Measurements from ENCODE around the gene POLR1C.
"Not testable (repeated sequence)": the region's sequence is repeated elsewhere in the genome, so short reads cannot be mapped to it uniquely, and the experiment has no call there.

POLR1C gene, protein sequence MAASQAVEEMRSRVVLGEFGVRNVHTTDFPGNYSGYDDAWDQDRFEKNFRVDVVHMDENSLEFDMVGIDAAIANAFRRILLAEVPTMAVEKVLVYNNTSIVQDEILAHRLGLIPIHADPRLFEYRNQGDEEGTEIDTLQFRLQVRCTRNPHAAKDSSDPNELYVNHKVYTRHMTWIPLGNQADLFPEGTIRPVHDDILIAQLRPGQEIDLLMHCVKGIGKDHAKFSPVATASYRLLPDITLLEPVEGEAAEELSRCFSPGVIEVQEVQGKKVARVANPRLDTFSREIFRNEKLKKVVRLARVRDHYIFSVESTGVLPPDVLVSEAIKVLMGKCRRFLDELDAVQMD
- 3.4 to 19.8 (median 9.5) reads per million in 17 experiments for total RNA-seq

DNA sequence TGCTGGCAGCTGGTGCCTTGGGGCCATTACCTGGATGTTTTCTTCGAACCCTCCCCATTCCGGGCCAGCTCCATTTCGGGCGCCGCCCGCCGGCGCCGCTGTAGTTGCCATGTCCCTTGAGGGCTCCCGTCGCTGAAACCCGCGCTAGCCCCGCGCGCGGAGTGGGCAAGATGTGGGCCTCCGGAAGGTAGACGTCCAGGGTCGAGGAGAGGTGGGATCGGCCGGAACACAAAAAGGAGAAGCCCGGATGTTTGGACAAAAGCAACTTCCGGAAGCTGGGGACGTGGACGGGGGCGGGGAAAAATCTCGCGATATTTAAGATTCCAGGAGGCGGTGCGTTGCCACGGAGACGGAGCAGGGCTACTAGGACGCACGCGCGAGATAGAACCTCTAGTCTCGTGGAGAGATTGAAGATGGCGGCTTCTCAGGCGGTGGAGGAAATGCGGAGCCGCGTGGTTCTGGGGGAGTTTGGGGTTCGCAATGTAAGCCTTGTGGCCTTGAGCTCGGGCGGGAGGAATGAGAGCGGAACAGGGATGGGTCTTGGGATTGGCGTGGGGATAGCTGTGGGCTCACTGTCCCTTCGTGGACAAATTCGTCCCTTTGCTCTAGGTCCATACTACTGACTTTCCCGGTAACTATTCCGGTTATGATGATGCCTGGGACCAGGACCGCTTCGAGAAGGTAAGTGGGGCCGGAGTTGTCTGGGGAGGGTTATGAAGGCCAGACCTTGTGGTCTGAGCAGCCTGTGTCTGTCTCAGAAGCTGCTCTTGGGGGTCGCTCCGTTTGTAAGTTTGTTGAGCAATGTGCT, at the start of gene POLR1C, which contains the start of gene YIPF3:
Gene POLR1C (plus strand): TSS at position 393 of the 808 bp plus-strand sequence. CDS start 21 bp downstream, at position 414.
Gene YIPF3 (minus strand): TSS at position 230 of the 808 bp plus-strand sequence. CDS start 119 bp downstream, at position 111.
- DNase-seq = peak; percentile 98 to 100 (median 99)

- DNase-seq = not testable (repeated sequence)
Observed at GRCh38 chr6:43467265-43467664, 49.6 kb upstream of the POLR1C start.

DNA sequence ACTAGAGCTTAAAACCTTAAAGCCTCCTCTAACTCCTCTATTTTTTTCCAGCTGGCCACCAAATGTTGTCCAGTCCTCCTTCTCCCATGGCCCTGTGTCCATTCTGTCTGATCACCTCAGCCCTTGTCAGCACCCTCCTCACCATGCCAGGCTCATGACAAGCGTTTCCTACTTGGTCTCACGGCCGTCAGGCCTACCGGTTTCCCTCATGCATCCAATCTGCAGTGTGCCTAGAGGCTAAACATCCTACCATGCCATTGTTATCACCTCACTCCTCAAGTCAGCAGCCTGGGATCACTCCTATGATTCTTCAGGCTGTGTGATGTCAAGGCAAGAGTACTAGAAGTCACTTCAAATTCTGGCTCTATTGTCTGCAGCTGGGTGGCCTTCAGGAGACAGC, 49.1 kb upstream of the POLR1C start:
- DNase-seq = no peak

GRCh38 chr6:43468240-43468639, 48.6 kb upstream of the POLR1C start:
- no peak for DNase-seq

DNA sequence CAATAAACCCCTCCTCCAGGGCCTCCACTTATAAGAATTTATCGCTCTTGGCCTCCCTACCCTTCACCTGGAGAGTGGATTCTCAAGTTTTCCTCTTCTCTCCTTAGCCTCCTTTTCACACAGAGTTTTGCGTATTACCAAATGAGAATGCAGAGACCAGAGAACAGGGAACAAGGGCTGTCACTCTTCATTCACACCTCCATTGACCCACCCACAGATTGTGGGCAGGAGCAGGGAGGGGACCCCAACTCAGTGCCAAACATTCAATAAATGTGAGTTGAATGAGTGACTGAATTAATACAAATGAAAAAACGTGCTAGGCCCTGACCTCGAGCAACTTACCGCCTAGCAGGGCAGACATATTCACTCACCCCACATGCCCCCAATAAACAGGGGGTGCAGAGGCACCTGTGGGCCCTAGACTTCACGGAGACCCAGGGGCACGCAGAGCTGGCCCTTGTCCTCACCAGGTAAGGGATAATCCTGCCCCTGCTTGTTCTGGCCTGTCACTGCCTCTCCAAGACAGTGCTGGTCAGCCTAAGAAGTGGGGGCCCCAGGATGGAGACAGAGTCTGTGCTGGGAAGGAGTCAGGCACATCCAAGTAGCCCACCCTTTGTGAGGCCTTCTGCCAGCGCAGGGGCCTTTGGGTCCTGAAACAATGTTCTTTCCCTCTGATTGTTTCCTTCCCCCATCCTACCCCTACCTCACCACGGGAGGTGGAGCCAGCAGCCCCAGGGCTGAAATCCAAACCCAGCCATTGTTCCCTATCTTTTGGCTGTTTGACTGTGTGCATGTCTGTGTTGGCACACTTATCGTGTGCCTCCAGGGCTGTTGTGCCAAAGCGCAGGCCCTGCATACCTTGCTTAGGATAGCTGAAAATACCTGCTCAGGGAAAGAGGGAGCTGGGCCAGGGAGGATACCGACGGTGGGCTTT, 47.9 kb upstream of the POLR1C start:
- DNase-seq = no peak

- DNase-seq = no peak
Observed at GRCh38 chr6:43469947-43470346, 46.9 kb upstream of the POLR1C start.

GRCh38 chr6:43471399-43471798, 45.5 kb upstream of the POLR1C start:
- DNase-seq = no peak

DNA sequence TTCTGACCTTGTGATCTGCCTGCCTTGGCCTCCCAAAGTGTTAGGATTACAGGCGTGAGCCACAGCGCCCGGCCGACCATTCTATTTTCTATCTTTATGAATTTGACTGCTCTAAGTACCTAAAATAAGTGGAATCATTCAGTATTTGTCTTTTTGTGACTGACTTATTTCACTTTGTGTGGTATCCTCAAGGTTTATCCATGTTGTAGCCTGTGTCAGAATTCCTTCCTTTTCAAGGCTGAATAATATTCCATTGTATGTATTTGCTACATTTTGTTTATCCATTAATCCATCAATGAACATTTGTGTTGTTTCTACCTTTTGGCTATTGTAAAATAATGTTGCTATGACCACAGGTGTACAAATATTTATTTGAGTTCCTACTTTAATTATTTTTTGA, 44.4 kb upstream of the POLR1C start:
- DNase-seq = no peak

- DNase-seq = no peak
Observed at GRCh38 chr6:43475516-43475915, 41.4 kb upstream of the POLR1C start.

GRCh38 chr6:43476746-43477145, 40.1 kb upstream of the POLR1C start:
- DNase-seq = no peak

DNA sequence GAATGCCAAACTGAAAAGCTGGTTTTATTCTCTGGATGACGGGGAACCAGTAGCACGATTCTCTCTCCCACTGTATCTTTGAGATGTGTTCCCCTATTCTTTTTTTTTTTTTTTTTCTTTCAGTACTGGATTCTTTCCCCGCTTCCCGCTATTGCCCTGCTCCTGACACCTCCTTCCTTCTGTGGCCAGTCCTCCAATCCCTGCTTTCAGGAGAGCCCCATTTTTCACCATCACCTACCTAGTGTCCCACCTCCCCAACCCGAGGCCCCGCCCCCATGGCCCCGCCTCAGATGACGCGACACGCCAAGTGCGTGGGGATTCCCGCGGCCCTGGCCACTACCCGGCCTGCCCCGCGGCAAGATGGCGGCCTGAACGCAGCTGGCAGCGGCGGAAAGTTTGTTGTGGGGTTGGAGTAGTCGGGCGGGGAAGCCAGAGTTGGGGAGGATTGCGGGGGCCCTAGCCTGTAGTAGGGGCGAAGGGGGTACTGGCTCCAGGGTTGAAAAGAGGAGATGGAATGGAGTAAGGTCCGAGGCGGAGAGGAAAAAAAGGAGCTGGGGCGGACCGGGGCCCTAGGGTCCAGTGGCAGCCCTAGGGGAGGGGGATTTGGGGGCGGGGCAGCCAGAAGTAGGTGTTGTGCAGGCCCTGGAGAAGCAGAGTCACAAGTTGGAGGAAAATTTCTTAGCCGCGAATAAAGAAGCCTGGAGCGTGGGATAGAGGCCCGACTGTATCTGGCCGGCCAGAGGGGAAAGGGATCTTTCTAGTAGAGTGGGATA, 39.5 kb upstream of the POLR1C start, which contains the start of gene TJAP1:
Gene TJAP1 (plus strand): TSS at position 336 of the 773 bp plus-strand sequence. CDS start 21,432 bp downstream, outside the sequence.
- peak; percentile 87 to 95 (median 92) for DNase-seq

- peak in 3 of 4 experiments; percentile 18 to 42 (median 24) for DNase-seq
Observed at GRCh38 chr6:43478008-43478372, 38.9 kb upstream of the POLR1C start.

DNA sequence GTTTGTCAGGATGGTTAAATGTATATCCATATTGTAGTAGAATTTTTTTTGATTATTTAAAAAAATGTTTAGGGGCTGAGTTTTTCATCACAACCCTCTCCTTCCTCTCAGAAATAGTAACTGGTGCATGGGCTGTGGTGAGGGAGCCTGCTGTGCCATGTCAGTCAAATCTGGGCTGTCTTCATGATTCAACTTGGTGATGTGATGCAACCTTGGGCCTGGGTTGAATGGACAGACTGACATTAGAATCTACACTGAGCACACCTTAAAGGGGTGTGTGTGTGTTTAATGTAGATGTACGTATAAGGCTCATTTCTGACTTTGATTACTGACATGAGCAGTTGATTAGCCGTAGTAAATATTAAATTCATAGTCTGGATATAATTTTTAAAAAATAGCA, 35.8 kb upstream of the POLR1C start:
- DNase-seq = peak in 1 of 4 experiments; percentile 11

DNA sequence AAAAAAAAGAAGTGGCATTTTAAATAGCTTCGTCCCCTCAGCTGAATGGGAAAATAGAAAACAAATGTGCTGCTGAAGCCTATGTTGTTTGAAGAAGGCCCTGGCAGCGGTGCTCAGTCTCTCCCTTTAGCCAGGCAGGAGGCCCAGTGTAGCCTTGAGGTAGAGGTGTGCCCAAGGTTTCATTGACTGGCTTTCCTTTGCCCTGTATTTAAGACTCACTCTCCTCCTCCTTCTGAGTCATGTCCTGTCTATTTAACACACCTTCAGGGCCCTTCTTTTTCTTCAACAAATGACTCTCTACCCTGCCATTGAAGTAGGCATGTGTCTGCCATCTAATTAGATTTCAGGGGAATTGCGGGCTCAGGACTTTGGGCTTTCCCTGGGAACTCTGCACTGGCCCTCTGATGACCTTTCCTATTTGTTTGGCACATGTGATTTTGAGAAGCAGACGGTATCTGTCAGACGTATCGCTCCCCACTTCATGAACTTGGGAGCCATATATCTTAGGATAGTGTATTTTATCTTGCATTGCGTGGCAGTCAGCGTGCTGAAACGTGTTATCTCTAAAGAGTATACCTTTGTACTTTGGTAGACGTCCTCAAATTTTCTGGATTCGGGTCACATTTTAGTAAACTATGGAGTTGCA, 35.2 kb upstream of the POLR1C start:
- DNase-seq = no peak

DNA sequence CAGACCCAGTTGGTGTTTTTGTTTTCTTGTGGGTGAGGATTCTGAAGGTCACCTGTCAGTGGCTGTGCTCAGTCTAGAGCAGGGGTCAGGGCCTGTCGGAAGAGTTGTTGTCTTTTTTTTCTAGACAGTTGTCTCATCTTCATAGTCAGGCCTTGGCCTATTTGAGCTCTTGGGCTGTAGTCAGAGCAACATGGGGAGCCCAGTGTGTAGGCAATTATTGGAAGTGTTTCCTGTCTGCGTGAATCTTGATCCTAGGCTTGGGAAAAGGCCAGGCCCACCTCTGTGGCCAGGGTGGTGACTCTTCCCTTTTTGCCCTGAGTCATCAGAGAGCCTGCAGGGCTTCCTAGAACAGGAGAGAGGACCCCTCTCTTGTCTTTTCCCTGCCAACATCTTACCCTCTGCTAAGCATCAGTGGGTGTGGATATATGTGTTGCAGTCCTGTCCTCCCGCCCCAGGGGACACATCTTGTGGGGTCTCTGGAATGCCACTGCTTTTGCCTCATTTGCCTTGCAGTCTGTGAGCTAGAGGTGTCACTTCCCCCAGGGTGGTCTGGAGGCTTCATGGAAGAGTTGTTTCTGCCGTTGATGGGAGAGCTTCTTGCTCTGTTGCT, 28.1 kb upstream of the POLR1C start:
- no peak for DNase-seq

GRCh38 chr6:43489277-43490072, 27.4 kb upstream of the POLR1C start:
- no peak for DNase-seq

DNA sequence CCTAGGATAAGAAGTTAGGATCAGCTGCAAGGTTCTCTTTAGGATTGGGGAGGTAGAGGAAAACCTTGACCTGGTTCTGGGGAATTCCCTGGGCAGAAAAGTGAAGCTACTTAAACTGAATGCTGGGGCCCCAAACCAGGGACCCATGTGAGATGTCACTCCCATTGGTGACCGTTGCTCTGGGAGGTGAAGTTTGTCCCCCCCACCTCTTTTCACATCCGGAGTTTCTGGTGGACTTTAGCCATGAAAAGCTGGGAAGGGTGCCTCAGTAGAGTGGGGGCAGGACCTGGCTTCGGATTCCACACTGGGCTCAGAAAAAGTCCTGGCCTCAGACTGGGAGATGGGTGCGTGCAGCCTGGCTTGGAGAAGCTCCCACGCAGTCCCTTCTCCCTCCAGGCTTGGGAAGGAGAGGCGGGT, 26.4 kb upstream of the POLR1C start:
- DNase-seq = no peak

GRCh38 chr6:43491750-43492661, 24.9 kb upstream of the POLR1C start:
- DNase-seq = no peak

DNA sequence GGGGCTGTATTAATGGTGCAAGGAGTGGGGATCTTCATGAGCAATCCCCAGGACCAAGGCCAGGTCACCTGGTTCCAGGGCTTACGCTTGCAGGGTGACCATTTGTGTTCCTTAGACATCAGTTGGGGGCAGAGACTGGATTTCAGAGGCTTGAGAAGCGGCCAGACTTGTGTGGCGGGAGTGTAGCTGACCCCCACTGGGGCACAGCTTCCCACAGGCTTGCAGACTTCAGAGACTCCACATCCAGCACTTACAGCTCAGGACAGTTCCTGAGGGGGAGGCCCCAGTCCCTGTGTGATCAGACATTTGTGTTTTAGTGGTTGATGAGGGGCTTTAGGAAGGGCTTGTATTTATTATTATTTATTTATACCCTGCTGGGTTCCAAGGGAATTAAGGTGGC, 24.2 kb upstream of the POLR1C start:
- DNase-seq = no peak

Data from suppressor macrophage (primary cell).